GM10266 (cell line): ENCODE measurements around the gene SAA4.
"Not testable (repeated sequence)": the region's sequence is repeated elsewhere in the genome, so short reads cannot be mapped to it uniquely, and the experiment has no call there.

Experiments used
- DNase-seq: peaks from one replicate; pipeline ENCODE4 v3.0.0; 2012; ENCODE audit errors: extremely low spot score
- TF ChIP-seq, protein P1 (sequence below): IDR thresholded peaks from 2 replicates; pipeline ENCODE4 v1.5.1; 2012; ENCODE audit warnings: mild to moderate bottlenecking, low read depth; ENCODE audit not compliant: control insufficient read depth, insufficient read depth; ENCODE audit errors: missing control alignments

The SAA4 gene

DNA sequence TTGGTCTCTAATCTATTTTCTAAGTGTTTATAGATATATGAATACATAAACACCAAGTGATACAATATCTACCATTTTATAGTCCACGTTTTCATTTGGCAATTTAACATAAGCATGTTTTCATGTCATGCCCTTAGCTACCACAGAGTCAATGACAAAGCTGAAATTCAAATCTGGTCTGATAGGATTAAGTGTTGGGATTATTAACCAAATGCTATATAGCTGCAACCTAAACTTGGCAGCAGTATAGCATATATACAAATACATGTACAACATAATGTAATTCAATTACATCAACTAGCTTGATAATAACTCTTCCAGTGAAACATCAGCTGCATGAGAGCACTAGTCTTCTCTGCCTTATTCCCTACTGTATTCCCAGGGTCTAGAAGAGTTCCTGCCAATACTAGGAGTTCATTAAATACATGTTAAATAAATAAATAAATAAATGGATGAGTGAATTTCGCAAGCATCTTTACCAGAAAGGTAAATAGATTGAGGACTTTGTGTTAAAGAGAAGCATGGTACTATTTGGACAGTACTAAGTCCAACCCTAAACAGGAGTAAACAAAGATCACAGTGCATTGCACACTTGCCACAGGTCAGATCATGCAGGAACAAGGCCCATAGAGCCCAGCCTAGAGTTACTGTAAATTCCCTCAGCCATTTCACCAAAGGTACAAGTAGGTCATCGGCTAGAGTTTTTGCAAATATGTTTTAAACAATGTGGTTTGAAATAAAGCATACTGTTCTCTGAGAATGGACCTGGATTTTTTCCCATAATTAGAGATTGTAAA lies 12.8 kb downstream of the SAA4 start:
- DNase-seq = no peak
- TF ChIP-seq, protein P1, sequence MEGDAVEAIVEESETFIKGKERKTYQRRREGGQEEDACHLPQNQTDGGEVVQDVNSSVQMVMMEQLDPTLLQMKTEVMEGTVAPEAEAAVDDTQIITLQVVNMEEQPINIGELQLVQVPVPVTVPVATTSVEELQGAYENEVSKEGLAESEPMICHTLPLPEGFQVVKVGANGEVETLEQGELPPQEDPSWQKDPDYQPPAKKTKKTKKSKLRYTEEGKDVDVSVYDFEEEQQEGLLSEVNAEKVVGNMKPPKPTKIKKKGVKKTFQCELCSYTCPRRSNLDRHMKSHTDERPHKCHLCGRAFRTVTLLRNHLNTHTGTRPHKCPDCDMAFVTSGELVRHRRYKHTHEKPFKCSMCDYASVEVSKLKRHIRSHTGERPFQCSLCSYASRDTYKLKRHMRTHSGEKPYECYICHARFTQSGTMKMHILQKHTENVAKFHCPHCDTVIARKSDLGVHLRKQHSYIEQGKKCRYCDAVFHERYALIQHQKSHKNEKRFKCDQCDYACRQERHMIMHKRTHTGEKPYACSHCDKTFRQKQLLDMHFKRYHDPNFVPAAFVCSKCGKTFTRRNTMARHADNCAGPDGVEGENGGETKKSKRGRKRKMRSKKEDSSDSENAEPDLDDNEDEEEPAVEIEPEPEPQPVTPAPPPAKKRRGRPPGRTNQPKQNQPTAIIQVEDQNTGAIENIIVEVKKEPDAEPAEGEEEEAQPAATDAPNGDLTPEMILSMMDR = no peak

DNA sequence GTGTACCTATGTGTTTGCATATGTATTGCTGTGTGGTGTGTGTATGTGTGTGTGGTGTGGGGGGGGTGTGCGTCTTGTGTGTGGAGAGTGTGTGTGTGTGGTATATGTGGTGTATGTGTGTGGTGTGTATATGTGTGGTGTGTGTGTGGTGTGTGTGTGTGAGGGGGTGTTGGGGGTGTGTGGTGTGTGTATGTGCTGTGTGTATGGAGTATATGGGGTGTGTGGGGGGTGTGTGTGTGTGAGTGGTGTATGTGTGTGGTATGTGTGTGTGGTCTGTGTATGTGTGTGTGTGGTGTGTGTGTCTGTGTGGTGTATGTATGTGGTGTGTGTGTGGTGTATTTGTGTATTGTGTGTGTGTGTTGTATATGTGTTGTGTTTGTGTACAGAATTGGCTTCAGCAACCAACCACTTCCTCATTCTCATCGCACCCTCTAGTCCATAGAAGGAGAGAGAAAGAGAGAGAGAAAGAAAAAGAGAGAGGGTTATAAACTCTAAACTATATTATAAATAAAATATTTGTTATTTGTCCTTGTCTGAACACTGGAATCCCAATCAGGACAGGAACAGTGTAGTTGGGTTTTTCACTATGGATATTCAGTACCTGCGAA lies 13.7 kb downstream of the SAA4 start:
- TF ChIP-seq, protein P1 = no peak
- no peak for DNase-seq

DNA sequence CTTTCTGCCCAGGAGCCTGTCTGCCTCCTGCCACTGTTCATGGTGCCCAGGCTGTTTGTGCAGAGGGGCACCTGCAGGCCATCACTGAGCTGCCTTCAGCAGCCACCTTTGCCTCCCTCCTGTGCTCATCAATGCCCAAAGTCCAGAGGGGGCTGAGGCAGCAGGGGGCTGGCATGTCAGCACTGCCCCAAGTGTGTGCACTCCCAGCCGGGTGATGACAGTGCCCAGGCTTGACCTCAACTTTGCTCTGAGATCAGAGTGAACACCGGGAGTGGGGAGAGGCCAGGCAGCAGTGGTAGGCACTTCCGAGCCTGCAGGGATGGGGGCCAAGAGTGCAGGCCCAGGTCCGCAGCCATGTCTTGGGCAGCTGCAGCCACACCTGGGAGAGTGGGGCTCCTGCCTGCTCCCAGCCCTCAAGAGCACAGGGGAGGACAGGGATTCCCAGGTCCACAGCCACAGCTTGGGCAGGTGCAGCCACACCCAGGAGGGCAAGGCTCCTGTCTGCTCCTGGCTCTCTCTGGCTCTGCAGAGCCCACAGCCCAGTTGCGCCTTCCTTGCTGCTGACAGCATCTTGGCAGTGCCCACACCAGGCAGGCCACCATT lies 15.2 kb downstream of the SAA4 start:
- TF ChIP-seq, protein P1 = no peak
- no peak for DNase-seq

DNA sequence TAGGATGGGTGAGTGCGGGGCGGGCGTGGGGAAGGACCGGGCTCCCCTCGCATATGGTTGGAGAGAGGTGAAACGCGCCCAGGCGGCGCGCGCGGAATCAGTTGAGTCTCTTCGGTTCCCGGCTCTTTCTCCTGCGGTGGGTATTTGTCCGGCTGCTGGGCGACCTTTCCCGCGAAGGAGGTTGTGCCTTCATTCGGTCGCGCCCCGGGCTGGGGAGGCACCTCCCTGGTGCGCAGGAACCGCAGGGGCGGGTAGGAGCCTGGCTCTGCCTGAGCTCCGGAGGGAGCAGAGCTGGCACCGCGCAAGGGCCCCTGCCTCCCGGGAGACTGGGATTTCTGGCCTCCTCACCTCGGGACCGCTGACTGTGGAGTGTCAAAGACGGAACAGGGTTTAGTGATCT lies 27.5 kb downstream of the SAA4 start:
- TF ChIP-seq, protein P1 = no peak
- no peak for DNase-seq

DNA sequence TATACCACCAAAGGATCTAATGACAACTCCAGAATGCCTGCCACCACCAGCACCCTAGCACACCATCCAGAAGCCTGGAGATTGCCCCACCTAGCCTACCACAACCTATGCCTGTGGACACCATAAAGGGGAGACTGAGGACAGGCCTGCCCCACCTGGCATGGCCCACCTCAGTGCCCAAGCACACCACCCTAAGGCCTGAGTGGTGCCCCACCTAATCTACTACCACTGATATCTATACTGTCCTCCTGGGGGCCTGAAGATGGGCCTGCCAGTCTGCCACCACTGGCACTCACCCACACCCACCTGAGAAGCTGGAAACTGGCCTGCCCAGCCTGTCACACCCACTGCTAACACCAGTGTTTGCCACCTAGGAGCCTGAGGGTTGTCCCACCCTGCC lies 31.8 kb downstream of the SAA4 start:
- no peak for DNase-seq
- TF ChIP-seq, protein P1 = no peak

DNA sequence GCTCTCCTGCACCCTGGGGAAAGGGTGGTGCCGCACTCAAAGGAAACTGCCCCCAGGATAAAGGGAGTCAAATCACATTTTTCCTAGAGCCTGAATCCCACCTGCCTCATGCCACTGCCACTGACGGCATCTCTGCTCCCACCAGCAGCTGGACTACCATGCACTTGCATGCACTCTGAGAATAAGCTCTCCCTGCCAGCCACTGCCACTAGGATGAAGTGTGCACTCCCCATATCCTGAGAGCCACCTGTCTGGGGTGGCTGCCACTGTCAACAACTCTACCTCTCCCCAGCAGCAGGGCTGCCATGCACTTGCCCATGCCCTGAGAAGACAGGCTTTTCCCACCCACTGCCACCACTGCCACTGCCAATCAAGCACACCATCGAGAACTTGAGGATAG lies 32.4 kb downstream of the SAA4 start:
- DNase-seq = no peak
- TF ChIP-seq, protein P1 = no peak

DNA sequence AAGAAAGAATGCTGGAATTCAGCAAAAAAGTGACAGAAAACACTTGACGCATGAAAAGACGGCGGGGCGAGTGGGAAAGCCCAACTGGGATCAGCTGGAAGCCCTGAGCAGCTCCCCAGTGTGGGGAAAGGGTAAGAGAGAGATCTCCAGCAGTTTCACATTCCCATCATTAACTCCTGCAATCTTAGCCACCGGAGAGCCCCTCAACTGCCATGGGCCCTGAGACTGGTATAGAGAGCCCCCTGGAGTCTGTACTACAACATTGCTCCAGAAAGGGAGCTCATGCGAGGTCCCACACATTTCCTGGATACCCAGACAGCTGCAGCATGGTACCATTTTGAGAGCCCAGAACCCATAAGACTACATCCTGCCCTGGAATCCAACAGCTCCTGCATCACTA lies 32.9 kb downstream of the SAA4 start:
- peak; percentile 71 for DNase-seq
- TF ChIP-seq, protein P1 = peak; percentile 23

DNA sequence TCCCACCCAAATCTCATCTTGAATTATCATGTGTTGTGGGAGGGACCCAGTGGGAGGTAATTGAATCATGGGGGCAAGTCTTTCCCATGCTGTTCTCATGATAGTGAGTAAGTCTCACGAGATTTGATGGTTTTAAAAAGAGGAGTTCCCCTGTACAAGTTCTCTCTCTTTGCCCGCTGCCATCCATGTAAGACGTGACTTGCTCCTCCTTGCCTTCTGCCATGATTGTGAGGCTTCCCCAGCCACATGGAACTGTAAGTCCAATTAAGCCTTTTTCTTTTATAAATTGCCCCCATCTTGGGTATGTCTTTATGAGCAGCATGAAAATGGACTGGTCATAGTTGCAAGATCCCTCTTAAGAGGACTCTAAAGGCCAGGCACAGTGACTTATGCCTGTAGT lies 38.9 kb downstream of the SAA4 start:
- DNase-seq = not testable (repeated sequence)
